Calu3 (cell line): ENCODE measurements around the gene ACY1. TPM values are rescaled to one million over a fixed set of nuclear protein-coding genes. Genes with fewer than 3 reads are reported as not detected.

Experiments
- BruUV-seq: library from RNA; stranded (reverse); fragments of 400-500 nt; replicated peaks from 2 replicates; lab custom pipeline; 2021; lab: Mats Ljungman, UMichigan
- CTCF ChIA-PET: fragments of 300-600 bp; sonication (Branson Sonifier 250); formaldehyde crosslinking; loops from one replicate; lab custom pipeline; 2022; ENCODE audit warnings: antibody characterized with exemption; lab: Charles Lee
- DNase-seq: peaks from one replicate; pipeline ENCODE4 v3.0.0; 2022
- H3K27ac Mint-ChIP-seq: one replicate; pipeline ENCODE4 v1.8.0; 2022; ENCODE audit warnings: mixed read lengths; ENCODE audit not compliant: unreplicated experiment
- H3K27me3 Mint-ChIP-seq: one replicate; pipeline ENCODE4 v1.8.0; 2022; ENCODE audit warnings: mixed read lengths; ENCODE audit not compliant: unreplicated experiment
- H3K36me3 Mint-ChIP-seq: one replicate; pipeline ENCODE4 v1.8.0; 2022; ENCODE audit warnings: mild to moderate bottlenecking, moderate library complexity, mixed read lengths; ENCODE audit not compliant: insufficient read depth, unreplicated experiment
- H3K4me1 Mint-ChIP-seq: one replicate; pipeline ENCODE4 v1.8.0; 2022; ENCODE audit warnings: mild to moderate bottlenecking, low read depth, mixed read lengths; ENCODE audit not compliant: unreplicated experiment
- H3K4me3 Mint-ChIP-seq: one replicate; pipeline ENCODE4 v1.8.0; 2022; ENCODE audit warnings: mild to moderate bottlenecking, low read depth, moderate library complexity, mixed read lengths; ENCODE audit not compliant: unreplicated experiment
- H3K9me3 Mint-ChIP-seq: one replicate; pipeline ENCODE4 v1.8.0; 2022; ENCODE audit warnings: low read depth, mixed read lengths; ENCODE audit not compliant: unreplicated experiment
- intact Hi-C: fragments of 100-400 bp; cut with micrococcal nuclease; formaldehyde crosslinking; loops from one replicate; pipeline ENCODE4 v1.10.0; 2022; ENCODE audit not compliant: unreplicated experiment
- total RNA-seq: library from RNA; stranded (reverse); gene quantifications from 2 replicates; pipeline ENCODE4 v1.2.3, GENCODE V29; 2022
- TF ChIP-seq, protein P1 (sequence below): fragments of 200-600 bp; IDR thresholded peaks from one replicate; pipeline ENCODE4 v1.8.0; 2022; ENCODE audit warnings: antibody characterized with exemption; ENCODE audit not compliant: unreplicated experiment

Gene ACY1
- total RNA-seq, 1 experiment from 2014 or later = 74.9 TPM

DNA sequence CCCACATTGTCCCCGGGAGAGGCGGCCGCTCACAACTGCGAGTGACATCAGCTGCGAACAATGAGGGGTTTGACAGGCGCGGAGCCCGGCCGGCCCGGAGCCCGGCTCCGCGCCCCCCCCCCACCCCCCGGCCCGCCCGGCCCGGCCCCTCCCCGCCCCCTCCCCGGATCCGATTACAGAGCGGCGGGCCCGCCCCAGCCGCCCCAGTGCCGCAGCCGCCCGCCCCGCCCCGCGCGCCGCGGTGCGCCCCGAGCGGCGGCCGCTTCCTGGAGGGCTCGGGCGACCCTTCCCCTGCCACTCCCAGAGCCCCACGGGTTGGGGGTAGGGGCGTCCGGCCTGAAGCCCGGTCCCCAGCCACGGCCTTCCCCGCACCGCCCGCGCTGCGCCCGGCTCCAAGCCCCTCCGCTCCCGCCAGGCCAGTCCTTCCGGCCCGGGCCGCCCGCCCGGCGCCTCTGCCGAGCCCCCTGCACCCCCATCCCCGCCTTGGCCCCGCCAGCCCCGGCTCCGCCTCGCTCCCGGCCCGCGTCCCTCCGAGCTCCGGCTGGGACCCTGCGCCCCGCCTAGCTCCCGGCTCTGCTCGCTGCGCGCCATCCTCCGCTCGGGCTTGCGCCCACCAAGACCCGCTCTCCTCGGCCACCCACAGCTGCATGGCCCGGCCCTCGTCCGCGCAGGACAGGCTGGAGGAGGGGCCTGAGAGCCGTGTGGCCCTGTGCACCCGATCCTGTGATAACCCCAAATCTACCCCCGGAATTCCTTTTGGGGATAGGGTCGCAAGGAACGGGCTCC lies 15.8 kb upstream of the ACY1 start, which contains the start of gene PCBP4:
PCBP4 (minus strand) TSS at position 71 of the 786 bp plus-strand sequence. CDS start 6,214 bp downstream, outside the sequence.
- H3K4me3 Mint-ChIP-seq = peak within 1 kb of the TSS; percentile 82
- no TSS peak for BruUV-seq
- peak; percentile 65 for DNase-seq
- H3K9me3 Mint-ChIP-seq = no peaks in the 10 kb centered on the region
- TF ChIP-seq, protein P1, sequence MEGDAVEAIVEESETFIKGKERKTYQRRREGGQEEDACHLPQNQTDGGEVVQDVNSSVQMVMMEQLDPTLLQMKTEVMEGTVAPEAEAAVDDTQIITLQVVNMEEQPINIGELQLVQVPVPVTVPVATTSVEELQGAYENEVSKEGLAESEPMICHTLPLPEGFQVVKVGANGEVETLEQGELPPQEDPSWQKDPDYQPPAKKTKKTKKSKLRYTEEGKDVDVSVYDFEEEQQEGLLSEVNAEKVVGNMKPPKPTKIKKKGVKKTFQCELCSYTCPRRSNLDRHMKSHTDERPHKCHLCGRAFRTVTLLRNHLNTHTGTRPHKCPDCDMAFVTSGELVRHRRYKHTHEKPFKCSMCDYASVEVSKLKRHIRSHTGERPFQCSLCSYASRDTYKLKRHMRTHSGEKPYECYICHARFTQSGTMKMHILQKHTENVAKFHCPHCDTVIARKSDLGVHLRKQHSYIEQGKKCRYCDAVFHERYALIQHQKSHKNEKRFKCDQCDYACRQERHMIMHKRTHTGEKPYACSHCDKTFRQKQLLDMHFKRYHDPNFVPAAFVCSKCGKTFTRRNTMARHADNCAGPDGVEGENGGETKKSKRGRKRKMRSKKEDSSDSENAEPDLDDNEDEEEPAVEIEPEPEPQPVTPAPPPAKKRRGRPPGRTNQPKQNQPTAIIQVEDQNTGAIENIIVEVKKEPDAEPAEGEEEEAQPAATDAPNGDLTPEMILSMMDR = no peak
- H3K27me3 Mint-ChIP-seq = peaks cover 13% of the 10 kb centered on the region
- peak within 1 kb of the TSS; percentile 73 for H3K27ac Mint-ChIP-seq
- peaks cover 20% of the 10 kb centered on the region for H3K4me1 Mint-ChIP-seq
- intact Hi-C loops = no loop called here
- CTCF ChIA-PET = interaction anchor here (1.3 kb wide), 1 partner anchor 26 kb away, joined by 5 read pairs; the partner anchor contains the start of genes PARP3 and RRP9
- peaks cover 30% of the 10 kb centered on the region for H3K36me3 Mint-ChIP-seq

DNA sequence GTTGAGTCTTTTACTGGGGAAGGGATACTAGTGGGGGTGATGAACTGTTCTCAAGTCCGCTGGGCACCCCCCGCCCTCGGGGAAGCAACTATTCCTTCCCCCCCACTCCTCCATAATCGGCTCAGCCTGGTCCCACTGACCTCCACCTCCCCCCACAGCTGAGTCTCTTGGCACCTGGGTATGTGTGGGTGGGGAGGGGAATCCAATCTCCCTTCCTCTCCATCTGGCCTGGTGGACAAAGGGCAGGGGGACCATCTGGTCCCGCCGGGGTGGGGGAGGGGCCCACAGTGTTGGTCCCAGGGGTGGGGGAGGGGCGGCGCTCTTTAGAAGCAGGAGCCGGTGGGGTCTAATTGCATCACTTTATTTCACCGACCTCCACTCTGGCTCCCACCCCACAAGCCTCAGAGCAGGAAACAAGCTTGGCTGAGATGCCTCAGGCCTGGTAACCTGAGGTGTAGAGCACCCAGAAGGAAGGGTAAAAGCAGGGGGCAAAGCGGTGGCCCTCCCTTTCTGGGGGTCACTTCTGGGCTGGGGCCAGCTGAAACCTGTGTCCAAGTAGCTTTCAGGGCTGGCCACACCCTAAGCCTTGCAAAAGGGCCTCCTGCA lies 15.1 kb upstream of the ACY1 start:
- no TSS peak for BruUV-seq
- no peaks in the 10 kb centered on the region for H3K9me3 Mint-ChIP-seq
- intact Hi-C loops = no loop called here
- no peak for DNase-seq
- CTCF ChIA-PET = no interaction called here
- peak overlapping the region; percentile 54 for H3K27ac Mint-ChIP-seq
- TF ChIP-seq, protein P1 = no peak
- H3K36me3 Mint-ChIP-seq = peaks cover 30% of the 10 kb centered on the region
- peaks cover 13% of the 10 kb centered on the region for H3K27me3 Mint-ChIP-seq
- H3K4me1 Mint-ChIP-seq = peaks cover 20% of the 10 kb centered on the region
- H3K4me3 Mint-ChIP-seq = peak overlapping the region; percentile 82

DNA sequence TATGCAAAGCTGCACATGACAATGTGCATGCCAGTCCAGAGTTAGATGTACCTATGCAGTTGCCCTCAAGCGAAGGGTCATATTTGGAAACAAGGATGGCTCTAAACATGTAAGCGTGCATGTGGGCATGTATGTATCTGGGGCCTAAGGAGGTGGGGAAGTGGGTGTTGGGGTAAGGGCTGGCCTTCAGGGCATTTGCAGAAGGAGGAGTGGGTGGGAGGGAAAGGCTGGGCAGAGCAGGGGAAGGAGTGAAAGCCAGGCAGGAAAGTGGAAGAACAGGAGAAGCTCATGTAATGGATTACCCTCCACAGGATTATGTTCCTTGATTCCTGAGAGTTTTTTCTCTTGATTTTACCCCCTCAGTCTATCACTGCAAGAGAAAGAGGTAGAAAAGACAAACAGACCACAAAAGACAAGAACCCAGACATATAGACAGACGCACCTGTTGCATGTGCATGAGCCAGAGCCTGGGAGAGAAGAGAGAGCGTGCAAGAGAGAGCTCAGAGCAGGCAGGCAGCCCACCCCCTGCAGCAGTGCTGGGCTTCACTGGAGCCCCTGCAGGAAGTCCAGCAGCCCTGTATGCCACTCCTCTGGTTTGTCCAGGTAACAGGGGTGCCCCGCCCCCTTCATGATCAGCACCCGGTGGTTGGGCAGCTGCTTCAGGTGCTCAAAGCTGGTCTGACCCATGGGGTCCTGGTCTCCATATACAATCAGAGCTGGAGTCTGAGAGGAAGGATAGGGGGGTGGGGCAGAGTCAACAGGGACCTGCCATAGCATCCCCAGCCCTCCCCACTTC lies 14.3 kb upstream of the ACY1 start:
- no TSS peak for BruUV-seq
- H3K36me3 Mint-ChIP-seq = peaks cover 38% of the 10 kb centered on the region
- no peak for DNase-seq
- intact Hi-C loops = no loop called here
- no peaks in the 10 kb centered on the region for H3K9me3 Mint-ChIP-seq
- TF ChIP-seq, protein P1 = no peak
- no peak overlapping the region for H3K27ac Mint-ChIP-seq
- H3K27me3 Mint-ChIP-seq = peaks cover 13% of the 10 kb centered on the region
- H3K4me3 Mint-ChIP-seq = no peak overlapping the region
- CTCF ChIA-PET = interaction anchor here (0.6 kb wide), 1 partner anchor 34 kb away, joined by 10 read pairs; no protein-coding TSS in a partner anchor
- peaks cover 26% of the 10 kb centered on the region for H3K4me1 Mint-ChIP-seq

DNA sequence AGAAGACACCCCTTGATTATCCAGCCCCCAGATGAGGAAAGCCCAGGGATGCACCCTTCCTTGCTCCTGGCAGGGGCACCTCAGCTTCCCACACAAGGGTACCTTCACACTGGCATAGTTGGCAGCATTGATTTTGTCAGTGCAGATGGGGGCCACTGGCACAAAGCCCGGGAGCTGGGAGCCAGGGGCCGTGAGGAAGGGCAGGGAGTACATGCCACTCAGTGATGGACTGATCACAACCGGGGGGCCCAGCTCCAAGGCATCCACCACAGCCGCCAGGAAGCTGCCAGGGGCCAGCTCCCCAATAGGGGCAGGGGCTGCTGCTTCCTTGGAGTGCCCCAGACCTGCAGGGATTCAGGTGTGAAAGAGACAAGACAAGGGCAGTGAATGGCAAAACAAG lies 13.5 kb upstream of the ACY1 start:
- BruUV-seq = no TSS peak
- CTCF ChIA-PET = no interaction called here
- no peaks in the 10 kb centered on the region for H3K9me3 Mint-ChIP-seq
- H3K4me3 Mint-ChIP-seq = no peak overlapping the region
- peaks cover 29% of the 10 kb centered on the region for H3K4me1 Mint-ChIP-seq
- peaks cover 38% of the 10 kb centered on the region for H3K36me3 Mint-ChIP-seq
- TF ChIP-seq, protein P1 = no peak
- no peak for DNase-seq
- no peak overlapping the region for H3K27ac Mint-ChIP-seq
- intact Hi-C loops = no loop called here
- H3K27me3 Mint-ChIP-seq = peaks cover 12% of the 10 kb centered on the region
